ENCODE data around the gene TASP1. TPM values are rescaled to one million over a fixed set of nuclear protein-coding genes. Genes with fewer than 3 reads are reported as not detected.
"Not testable (repeated sequence)": the region's sequence is repeated elsewhere in the genome, so short reads cannot be mapped to it uniquely, and the experiment has no call there.

The TASP1 gene
- total RNA-seq, 1 experiment from 2014 or later = 19.0 TPM

DNA sequence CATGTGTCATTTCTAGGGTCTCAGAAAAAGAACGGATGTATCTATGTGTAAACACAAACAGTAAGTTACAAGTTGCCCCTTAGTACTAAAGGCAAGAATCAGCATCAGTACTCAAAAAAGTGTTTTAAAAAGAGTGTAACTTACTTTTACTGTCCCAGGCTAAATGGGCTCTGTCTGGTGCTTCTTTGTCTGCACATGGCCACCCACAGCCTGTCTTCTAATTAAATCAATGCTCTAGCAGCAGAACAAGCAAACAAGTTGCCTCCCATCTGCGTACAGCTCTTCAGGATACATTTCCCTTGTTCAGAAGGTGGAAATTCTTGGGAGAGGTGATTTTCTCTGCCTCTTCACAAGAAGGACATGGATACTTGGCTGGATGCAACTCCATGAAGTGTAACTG is 22.0 kb downstream of the TASP1 start:
- BruUV-seq (replicated peaks); DNase-seq (ENCODE audit: unreplicated experiment); H3K27me3 Mint-ChIP-seq (ENCODE audit: insufficient read depth, unreplicated experiment); H3K9me3 Mint-ChIP-seq (ENCODE audit: unreplicated experiment); H3K36me3 Mint-ChIP-seq (ENCODE audit: insufficient read depth, unreplicated experiment); H3K4me3 Mint-ChIP-seq (ENCODE audit: unreplicated experiment); intact Hi-C loops (cut with micrococcal nuclease); H3K27ac Mint-ChIP-seq (ENCODE audit: low read depth, unreplicated experiment): not testable (repeated sequence)
- POLR2A ChIA-PET = interaction anchor here (0.7 kb wide), 1 partner anchor 10 kb away, joined by 3 read pairs; no protein-coding TSS in a partner anchor
- peaks cover 12% of the 10 kb centered on the region for H3K4me1 Mint-ChIP-seq (ENCODE audit: insufficient read depth, unreplicated experiment)
- CTCF ChIA-PET = interaction anchor here (0.6 to 1.2 kb wide), 3 partner anchors 71 to 314 kb away, joined by 3 read pairs; no protein-coding TSS in a partner anchor

DNA sequence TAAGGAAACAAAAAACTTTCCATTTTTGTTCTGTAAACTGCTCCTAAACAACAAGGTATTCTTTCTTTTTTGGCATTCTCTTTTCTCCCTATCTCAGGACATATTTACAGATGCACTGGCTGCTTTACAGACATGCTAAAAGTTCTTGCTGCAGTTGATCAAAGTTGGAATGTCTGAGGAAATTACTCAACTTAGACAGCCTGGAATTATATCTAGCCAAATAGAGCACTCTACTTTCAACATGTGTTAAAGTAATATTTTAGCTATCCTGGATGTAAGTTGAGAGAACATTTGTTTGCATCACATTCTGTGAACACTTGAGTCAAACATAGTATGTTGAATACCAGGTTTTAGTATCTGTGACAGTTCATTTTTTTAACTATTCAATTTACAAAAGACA is 24.8 kb downstream of the TASP1 start:
- Mint-ChIP-seq H3K27me3 (ENCODE audit: insufficient read depth, unreplicated experiment) (no peaks in the 10 kb centered on the region), H3K4me1 (ENCODE audit: insufficient read depth, unreplicated experiment) (peaks cover 12% of the 10 kb centered on the region), H3K9me3 (ENCODE audit: unreplicated experiment) (no peaks in the 10 kb centered on the region), H3K27ac (ENCODE audit: low read depth, unreplicated experiment) (no peak overlapping the region), H3K36me3 (ENCODE audit: insufficient read depth, unreplicated experiment) (peaks cover 11% of the 10 kb centered on the region), H3K4me3 (ENCODE audit: unreplicated experiment) (no peak overlapping the region)
- BruUV-seq (replicated peaks) = no TSS peak
- TF ChIP-seq, protein P1, sequence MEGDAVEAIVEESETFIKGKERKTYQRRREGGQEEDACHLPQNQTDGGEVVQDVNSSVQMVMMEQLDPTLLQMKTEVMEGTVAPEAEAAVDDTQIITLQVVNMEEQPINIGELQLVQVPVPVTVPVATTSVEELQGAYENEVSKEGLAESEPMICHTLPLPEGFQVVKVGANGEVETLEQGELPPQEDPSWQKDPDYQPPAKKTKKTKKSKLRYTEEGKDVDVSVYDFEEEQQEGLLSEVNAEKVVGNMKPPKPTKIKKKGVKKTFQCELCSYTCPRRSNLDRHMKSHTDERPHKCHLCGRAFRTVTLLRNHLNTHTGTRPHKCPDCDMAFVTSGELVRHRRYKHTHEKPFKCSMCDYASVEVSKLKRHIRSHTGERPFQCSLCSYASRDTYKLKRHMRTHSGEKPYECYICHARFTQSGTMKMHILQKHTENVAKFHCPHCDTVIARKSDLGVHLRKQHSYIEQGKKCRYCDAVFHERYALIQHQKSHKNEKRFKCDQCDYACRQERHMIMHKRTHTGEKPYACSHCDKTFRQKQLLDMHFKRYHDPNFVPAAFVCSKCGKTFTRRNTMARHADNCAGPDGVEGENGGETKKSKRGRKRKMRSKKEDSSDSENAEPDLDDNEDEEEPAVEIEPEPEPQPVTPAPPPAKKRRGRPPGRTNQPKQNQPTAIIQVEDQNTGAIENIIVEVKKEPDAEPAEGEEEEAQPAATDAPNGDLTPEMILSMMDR (IDR thresholded peaks at IDR 0.05; ENCODE audit: unreplicated experiment) = no peak
- DNase-seq (ENCODE audit: unreplicated experiment) = no peak
- intact Hi-C loops (cut with micrococcal nuclease) = no loop called here
- ChIA-PET CTCF (interaction anchor here (0.6 kb wide), 1 partner anchor 32 kb away, joined by 6 read pairs; no protein-coding TSS in a partner anchor), POLR2A (interaction anchor here (1.1 kb wide), 1 partner anchor 11 kb away, joined by 3 read pairs; no protein-coding TSS in a partner anchor)

DNA sequence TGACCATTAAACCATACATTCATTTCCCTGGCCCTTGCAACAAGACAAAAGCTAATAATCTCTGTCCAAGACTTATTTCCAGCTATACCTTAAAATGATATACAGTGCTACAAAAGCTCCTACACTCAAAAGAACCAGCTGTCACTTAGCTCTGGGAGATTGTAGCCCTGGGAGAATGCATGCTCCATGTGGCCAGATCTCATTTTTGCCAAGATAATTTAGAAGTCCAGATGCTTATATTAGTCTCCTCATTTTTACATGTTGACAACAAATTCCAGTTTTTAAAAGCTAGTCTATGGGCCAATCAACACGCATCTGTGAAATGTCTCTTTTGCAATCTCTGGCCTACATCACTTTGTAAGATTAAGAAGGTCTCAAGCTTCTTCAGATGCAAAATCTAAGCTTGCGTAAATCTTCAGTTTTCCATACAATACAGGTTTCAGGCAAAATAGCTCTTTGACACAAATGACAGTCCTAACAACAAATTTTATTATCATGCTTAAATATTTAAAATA is 27.1 kb downstream of the TASP1 start:
- no peak overlapping the region for H3K4me3 Mint-ChIP-seq (ENCODE audit: unreplicated experiment)
- intact Hi-C loops (cut with micrococcal nuclease) = no loop called here
- no peak overlapping the region for H3K27ac Mint-ChIP-seq (ENCODE audit: low read depth, unreplicated experiment)
- H3K4me1 Mint-ChIP-seq (ENCODE audit: insufficient read depth, unreplicated experiment) = peaks cover 12% of the 10 kb centered on the region
- DNase-seq (ENCODE audit: unreplicated experiment) = no peak
- CTCF ChIA-PET = interaction anchor here (0.6 to 1.0 kb wide), 5 partner anchors 8 to 493 kb away, joined by 3 to 5 read pairs (median 3); no protein-coding TSS in a partner anchor
- BruUV-seq (replicated peaks) = no TSS peak
- H3K27me3 Mint-ChIP-seq (ENCODE audit: insufficient read depth, unreplicated experiment) = no peaks in the 10 kb centered on the region
- TF ChIP-seq, protein P1 (IDR thresholded peaks at IDR 0.05; ENCODE audit: unreplicated experiment) = no peak
- H3K9me3 Mint-ChIP-seq (ENCODE audit: unreplicated experiment) = no peaks in the 10 kb centered on the region
- POLR2A ChIA-PET = interaction anchor here (0.6 to 1.1 kb wide), 5 partner anchors 12 to 119 kb away, joined by 3 to 5 read pairs (median 3); no protein-coding TSS in a partner anchor
- peaks cover 28% of the 10 kb centered on the region for H3K36me3 Mint-ChIP-seq (ENCODE audit: insufficient read depth, unreplicated experiment)

DNA sequence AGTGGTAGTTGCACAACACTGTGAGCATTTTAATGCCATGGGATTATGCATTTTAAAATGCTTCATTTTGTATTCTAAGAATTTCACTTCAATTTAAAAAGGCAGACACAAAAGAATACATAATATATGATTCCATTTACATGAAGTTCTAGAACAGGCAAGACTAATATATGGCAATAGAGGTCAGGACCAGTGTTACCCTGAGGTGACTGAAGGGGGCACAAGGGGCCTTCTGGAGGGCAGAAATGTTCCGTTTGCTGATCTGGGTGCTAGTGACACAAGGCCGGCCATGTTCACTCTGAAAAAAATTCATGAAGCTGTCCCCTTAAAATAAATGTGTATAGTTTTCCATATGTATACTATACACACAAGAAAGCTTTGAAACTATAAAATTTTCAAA is 28.5 kb downstream of the TASP1 start:
- Mint-ChIP-seq H3K4me1 (ENCODE audit: insufficient read depth, unreplicated experiment) (peaks cover 3% of the 10 kb centered on the region), H3K9me3 (ENCODE audit: unreplicated experiment) (no peaks in the 10 kb centered on the region), H3K4me3 (ENCODE audit: unreplicated experiment) (no peak overlapping the region), H3K27me3 (ENCODE audit: insufficient read depth, unreplicated experiment) (no peaks in the 10 kb centered on the region), H3K36me3 (ENCODE audit: insufficient read depth, unreplicated experiment) (peaks cover 32% of the 10 kb centered on the region), H3K27ac (ENCODE audit: low read depth, unreplicated experiment) (no peak overlapping the region)
- intact Hi-C loops (cut with micrococcal nuclease) = no loop called here
- CTCF ChIA-PET = interaction anchor here (1.2 kb wide), 1 partner anchor 49 kb away, joined by 4 read pairs; no protein-coding TSS in a partner anchor
- TF ChIP-seq, protein P1 (IDR thresholded peaks at IDR 0.05; ENCODE audit: unreplicated experiment) = no peak
- peak; percentile 5 for DNase-seq (ENCODE audit: unreplicated experiment)
- POLR2A ChIA-PET = interaction anchor here (0.8 to 1.1 kb wide), 2 partner anchors 9 to 13 kb away, joined by 4 to 5 read pairs; no protein-coding TSS in a partner anchor
- no TSS peak for BruUV-seq (replicated peaks)
